D721Med (cell line): Measurements from ENCODE around the gene POPDC3.
"Not testable (repeated sequence)": the region's sequence is repeated elsewhere in the genome, so short reads cannot be mapped to it uniquely, and the experiment has no call there.

Experiments used
- DNase-seq: peaks from one replicate; pipeline ENCODE4 v3.0.0; 2011; ENCODE audit warnings: low spot score; ENCODE audit not compliant: insufficient read length
- FAIRE-seq: peaks from 2 replicates; lab custom pipeline; 2011; peaks lifted over from hg19 to GRCh38; lab: Jason Lieb, UNC
- CTCF ChIP-seq: IDR thresholded peaks from 2 replicates; pipeline ENCODE4 v1.5.1; 2012; ENCODE audit warnings: mild to moderate bottlenecking, control low read depth; ENCODE audit not compliant: insufficient read depth; ENCODE audit errors: missing control alignments

The POPDC3 gene

GRCh38 chr6:105184921-105185320, 5.1 kb upstream of the POPDC3 start:
- no peak for TF ChIP-seq CTCF
- FAIRE-seq (no peak), DNase-seq (no peak)

DNA sequence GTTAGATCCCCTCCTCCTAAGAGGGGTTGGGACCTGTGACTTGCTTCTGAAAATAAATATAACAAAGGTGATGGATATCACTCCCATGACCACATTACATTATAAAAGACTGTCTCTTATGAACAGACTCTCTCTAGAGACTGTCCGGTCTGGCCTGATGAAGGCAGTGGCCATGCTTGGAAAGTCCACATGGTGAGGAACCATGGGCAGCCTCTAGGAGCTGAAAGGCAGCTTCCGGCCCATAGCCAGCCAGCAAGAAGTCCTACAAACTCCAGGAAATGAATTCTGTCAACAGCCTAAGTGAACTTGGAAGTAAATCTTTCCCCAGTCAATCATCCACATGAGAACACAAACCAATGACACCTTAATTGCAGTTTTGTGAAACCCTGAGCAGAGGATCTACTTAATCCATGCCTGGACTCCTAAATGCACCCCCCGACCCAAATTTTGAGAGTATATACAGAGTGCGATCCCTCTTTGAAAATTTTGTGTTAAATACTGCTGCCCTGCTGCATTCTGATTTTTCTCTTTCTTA, 2.2 kb upstream of the POPDC3 start:
- DNase-seq: no peak
- no peak for TF ChIP-seq CTCF
- no peak for FAIRE-seq

- FAIRE-seq (no peak), DNase-seq (no peak)
- TF ChIP-seq CTCF: no peak
Observed at GRCh38 chr6:105178636-105179035, 1.2 kb downstream of the POPDC3 start.

DNA sequence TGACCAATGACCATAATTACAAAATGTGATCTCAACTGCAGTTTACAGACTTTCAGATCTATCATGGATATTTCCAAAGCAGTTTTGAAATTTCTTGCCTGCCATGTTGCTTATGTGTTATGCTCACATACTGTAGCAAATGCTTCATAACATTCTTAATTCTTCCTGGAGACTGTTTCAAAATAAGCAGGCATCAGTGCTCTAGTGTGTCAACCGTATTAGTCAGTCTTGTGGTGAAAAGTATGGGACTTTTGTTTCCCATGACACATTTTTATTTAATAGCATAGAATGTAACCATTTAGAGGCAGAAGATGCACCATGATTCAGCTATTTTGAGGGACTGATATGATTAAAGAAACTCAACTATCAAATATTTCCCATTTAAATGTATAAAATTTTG, 1.7 kb downstream of the POPDC3 start:
- DNase-seq (no peak), FAIRE-seq (no peak)
- TF ChIP-seq CTCF: no peak

- no peak for TF ChIP-seq CTCF
- DNase-seq: no peak
- FAIRE-seq: no peak
Observed at GRCh38 chr6:105177556-105177955, 2.3 kb downstream of the POPDC3 start.

GRCh38 chr6:105174512-105174911, 5.3 kb downstream of the POPDC3 start:
- no peak for TF ChIP-seq CTCF
- DNase-seq (no peak), FAIRE-seq (no peak)

GRCh38 chr6:105172515-105172914, 7.3 kb downstream of the POPDC3 start:
- FAIRE-seq, DNase-seq: not testable (repeated sequence)

DNA sequence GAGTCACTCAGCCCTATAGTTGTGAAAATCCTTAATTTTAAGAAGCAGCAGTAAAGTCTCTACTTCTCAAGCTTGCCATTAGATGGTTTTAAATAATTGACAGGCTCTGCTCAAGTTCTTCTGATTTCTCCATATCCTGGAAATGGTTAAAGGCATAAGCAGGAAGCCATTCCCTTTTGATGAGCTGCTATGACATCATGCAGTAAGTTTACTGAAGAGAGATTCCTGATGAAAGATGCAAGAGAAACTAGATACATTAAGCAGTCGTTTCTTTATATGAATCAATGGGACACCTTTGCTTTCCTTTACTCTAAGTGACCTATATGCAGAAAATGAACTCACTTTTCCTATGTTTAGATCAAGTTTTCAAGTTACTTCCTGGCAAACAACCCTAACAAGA, 9.8 kb downstream of the POPDC3 start:
- FAIRE-seq (no peak), DNase-seq (no peak)
- TF ChIP-seq CTCF: no peak
